Ovary (tissue), 3 donors: ENCODE data around the gene ILKAP.

Experiments used
- POLR2A ChIP-seq: fragments of 450-650 bp; IDR thresholded peaks from one replicate; pipeline ENCODE4 v1.6.1; 2017; ENCODE audit warnings: antibody characterized with exemption, mild to moderate bottlenecking, moderate library complexity
- TF ChIP-seq, protein P1 (sequence below), 3 donors: fragments of 450-650 bp in 2 of 3; fragments of 200-600 bp in 1 of 3; IDR thresholded peaks; one replicate each; pipeline versions ENCODE4 v1.5.1 to v1.8.0; 2016 to 2022; ENCODE audit warnings: antibody characterized with exemption in 3 of 3, mild to moderate bottlenecking in 1 of 3
- donor health status: DM: no; HTN: no; CAD: no.

DNA sequence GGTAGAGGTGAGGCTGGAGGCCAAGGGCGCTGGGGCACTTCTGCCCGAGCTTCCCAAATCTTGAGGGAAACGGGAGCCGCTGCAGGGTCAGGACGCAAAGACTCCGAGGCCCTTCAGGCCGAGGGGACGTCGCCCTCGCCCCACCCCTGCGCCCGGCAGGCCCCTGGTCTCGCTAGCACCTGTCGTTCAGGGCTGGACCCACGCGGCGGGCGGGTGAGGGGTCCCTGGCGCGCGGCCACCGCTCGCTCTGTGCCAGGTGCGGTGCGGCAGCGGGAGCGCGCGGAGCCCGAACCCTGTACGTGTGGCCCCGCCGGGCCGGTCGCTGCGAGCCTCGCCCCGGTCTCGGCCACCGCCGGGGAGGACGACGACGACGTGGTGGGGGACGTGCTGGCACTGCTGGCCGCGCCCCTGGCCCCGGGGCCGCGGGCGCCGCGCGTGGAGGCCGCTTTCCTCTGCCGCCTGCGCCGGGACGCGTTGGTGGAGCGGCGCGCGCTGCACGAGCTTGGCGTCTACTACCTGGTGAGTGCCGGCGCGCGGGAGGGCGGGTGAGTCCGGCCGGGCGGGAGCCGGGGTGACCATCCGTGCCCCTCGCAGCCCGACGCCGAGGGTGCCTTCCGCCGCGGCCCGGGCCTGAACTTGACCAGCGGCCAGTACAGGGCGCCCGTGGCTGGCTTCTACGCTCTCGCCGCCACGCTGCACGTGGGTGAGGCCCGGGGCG lies 39.9 kb downstream of the ILKAP start:
- TF ChIP-seq, protein P1, sequence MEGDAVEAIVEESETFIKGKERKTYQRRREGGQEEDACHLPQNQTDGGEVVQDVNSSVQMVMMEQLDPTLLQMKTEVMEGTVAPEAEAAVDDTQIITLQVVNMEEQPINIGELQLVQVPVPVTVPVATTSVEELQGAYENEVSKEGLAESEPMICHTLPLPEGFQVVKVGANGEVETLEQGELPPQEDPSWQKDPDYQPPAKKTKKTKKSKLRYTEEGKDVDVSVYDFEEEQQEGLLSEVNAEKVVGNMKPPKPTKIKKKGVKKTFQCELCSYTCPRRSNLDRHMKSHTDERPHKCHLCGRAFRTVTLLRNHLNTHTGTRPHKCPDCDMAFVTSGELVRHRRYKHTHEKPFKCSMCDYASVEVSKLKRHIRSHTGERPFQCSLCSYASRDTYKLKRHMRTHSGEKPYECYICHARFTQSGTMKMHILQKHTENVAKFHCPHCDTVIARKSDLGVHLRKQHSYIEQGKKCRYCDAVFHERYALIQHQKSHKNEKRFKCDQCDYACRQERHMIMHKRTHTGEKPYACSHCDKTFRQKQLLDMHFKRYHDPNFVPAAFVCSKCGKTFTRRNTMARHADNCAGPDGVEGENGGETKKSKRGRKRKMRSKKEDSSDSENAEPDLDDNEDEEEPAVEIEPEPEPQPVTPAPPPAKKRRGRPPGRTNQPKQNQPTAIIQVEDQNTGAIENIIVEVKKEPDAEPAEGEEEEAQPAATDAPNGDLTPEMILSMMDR (IDR thresholded peaks at IDR 0.05): no peak
- no peak for TF ChIP-seq POLR2A
